HG03175 (cell line): ENCODE results near the gene CSTF1.
"Not testable (repeated sequence)": the region's sequence is repeated elsewhere in the genome, so short reads cannot be mapped to it uniquely, and the experiment has no call there.

Source experiments
- ATAC-seq: cut with Tn5 transposase; IDR thresholded peaks from one replicate; pipeline ENCODE4 v1.9.1; 2021; ENCODE audit warnings: mild to moderate bottlenecking, moderate library complexity; ENCODE audit not compliant: unreplicated experiment

CSTF1 gene

GRCh38 chr20:56368351-56369134, 23.9 kb upstream of the CSTF1 start:
- no peak for ATAC-seq

DNA sequence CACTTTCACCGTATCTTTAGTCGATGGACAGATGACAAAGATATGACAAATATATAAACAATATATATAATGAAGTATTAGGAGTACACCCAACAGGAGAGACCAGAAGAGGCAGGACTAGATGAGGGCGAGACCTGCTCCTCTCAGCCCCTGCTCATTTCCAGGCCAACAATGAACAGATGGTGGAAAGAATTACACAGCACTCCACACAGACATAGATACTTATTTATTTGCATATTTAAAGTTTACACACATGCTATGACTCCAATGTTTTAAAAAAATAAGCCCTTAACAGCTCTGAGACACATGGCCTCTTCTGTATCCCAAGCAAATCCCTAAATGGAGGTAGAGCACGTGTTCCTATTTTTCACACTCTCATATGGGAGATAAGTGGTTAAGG, 23.3 kb upstream of the CSTF1 start:
- ATAC-seq: no peak

- ATAC-seq: no peak
These were observed 20.5 kb upstream of the CSTF1 start for GRCh38 chr20:56371977-56372376.

- no peak for ATAC-seq
These were observed 19.6 kb upstream of the CSTF1 start for GRCh38 chr20:56372850-56373249.

GRCh38 chr20:56373942-56374341, 18.5 kb upstream of the CSTF1 start:
- ATAC-seq: peak; percentile 56

DNA sequence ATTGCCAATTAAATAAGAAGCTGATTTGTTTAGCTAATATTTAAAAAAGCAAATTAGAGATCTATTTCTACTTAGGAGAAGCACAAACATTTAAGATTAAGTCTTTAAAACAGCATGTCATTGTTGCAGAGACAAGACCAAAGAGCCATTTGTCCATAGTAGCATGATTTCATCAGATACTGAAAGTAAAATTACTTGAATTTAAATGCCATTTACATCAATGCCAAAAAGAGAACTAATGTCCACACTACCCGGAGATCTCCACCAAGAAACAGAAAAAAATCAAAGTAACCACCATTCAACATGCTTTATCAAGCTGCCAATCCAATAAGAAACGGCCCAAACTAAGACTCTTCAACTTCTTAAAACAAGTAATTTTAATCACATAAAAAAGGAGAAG, 16.1 kb upstream of the CSTF1 start:
- ATAC-seq: no peak

DNA sequence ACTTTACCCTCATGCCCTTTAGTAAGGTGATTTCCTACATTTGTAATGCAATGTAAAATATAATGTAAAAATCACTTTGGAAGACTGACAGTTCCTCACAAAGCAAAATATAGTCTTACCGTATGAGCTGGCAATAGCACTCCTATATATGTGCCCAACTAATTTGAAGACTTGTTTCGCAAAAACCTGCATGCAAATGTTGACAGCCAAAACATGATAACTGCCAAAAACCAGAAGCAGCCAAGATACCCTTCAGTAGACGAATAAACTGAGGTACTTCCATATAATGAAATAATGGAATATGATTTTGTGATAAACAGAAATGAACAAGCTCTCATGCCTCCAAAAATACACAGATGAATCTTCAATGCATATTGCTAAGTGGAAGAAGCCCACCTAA, 14.1 kb upstream of the CSTF1 start:
- ATAC-seq: no peak

DNA sequence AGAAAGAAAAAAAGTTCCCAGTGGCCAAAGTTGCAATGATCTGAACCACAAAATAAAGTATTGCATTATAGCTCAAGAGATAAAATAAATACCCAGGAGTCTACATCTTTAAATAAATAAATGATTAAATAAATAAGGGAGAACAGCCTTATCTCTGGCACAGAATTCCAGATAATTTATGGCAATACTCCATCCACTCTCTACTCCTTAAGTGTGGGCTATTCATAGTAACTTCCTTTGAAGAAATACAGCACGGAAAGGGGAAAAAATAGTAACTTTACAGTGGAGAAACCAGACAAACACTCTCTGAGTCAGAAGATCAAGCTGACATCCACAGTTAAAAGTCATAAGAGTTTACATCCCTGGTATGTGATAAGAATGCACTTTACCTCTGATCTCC, 12.1 kb upstream of the CSTF1 start:
- no peak for ATAC-seq

- no peak for ATAC-seq
These were observed 10.9 kb upstream of the CSTF1 start for GRCh38 chr20:56381501-56381900.

DNA sequence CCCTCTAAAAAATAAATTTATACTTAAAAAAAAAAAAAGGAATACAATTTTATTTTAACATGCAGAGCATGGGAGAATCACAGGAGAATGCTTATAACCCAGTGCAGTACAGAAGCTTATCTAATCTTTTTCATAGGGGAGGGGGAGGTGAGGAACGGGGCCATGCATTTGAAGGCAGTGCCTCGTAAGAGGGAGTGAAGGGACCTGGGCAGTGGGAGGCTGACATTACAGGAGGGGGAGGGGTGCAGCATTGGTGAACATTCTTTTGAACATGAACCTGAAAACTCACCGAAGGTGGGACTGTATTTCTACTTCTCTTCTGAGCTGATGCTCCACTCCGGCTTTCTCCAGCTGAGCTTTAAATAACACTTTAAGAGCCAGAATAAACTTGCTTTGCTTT, 9.7 kb upstream of the CSTF1 start:
- ATAC-seq: no peak

DNA sequence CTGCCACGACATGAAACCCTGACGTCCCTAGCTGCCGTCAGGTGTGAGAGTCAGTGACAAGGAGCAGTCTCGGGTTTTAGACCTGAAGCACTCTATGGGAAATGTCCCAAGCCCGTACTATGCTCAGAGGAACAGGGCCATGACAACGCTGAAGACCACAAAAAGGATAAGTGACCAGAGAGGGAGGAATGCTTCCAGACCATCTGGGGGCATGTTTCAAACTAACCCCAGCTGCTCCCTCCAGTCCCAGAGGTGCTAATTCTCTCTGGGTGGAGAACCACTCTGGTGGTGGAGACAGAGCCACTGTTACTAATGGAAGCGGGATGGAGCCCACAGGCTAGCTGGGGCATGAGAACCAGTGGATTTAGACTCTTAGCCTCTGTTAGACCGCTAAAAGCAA, 9.1 kb upstream of the CSTF1 start:
- ATAC-seq: no peak

- ATAC-seq: no peak
These were observed 7.3 kb upstream of the CSTF1 start for GRCh38 chr20:56385130-56385529.

- ATAC-seq: no peak
These were observed 6.2 kb upstream of the CSTF1 start for GRCh38 chr20:56386219-56386618.

- no peak for ATAC-seq
These were observed 3.6 kb upstream of the CSTF1 start for GRCh38 chr20:56388882-56389281.

DNA sequence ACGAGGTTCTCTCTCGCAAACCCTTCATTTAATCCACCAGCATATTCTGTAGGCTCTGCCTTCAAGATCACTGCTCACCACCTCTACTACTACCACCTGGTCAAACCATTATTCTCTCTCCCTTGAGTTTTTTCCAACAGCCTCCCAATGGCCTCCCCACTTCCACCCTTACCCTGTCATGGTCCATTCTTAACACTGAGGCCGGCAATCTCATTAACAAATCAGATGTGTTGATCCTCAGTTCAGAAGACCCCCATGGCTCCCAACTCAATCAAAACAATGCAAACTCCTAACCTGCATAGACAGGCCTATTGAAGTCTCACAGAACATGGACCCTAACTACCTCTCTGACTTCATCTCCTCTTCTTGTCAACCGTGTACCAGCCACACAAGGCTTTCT, 2.6 kb upstream of the CSTF1 start:
- ATAC-seq: no peak

DNA sequence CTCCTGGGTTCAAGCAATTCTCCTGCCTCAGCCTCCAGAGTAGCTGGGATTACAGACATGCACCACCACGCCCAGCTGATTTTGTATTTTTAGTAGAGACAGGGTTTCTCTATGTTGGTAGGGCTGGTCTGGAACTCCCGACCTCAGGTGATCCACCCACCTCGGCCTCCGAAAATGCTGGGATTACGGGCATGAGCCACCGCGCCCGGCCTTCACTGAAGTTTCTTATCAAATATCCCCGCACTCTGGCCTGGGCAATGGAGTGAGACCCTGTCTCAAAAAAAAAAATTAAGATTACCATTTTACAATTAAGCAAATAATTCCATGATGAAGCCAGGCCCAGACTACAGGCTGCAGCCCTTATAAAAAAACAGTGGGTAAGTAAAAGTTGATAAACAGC, 2.0 kb upstream of the CSTF1 start:
- ATAC-seq: not testable (repeated sequence)

- no peak for ATAC-seq
These were observed 1.4 kb upstream of the CSTF1 start for GRCh38 chr20:56391037-56391436.

- peak; percentile 36 for ATAC-seq
These were observed 781 bp upstream of the CSTF1 start for GRCh38 chr20:56391596-56392131.

DNA sequence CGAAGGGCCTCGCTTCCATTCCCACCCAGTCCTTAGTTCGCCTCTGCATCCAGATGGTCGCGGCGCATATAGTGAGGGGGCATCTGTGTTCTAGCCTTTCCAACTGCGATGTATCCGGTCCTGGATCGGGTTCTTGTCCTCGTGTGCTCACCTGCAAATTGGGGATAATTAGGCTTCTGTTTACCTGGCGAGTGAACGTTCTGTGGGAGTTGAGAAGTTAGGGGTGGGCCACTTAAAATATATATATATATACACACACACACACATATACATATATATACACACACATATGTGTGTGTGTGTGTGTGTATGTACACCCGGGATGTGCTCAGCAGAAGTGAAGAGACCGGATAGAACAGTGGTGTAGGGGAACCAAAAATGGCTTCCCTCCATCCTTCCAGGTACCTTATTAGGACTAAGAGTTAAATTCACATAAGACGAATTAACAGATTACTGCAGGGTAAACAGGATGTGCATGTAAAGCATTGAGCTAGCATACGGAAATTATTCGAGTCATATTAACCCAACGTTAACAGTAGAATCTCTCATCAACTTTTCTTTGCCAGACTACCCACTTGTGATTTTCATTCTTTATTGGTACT, 537 bp downstream of the CSTF1 start:
- ATAC-seq: no peak

DNA sequence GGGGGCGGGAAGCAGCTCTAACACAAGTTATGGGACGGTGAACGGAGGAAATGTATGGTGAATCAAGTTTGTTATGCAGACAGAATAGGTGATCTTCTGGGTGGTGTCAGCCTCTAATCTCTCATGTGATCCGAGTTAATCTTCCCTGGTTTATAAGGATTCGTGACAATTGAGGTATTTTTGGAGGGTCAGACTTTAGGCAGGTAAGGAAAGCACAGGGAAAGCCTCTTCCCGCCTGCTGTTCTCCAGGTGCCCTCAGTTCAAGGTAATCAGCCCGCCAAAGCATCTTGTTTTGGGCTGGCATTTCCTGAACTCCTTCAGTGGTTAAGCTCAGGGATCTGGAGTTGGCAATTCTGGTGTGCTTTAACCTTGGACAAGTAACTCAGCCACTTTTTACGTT, 1.2 kb downstream of the CSTF1 start:
- no peak for ATAC-seq

GRCh38 chr20:56395166-56395565, 2.7 kb downstream of the CSTF1 start:
- no peak for ATAC-seq

GRCh38 chr20:56400001-56400640, 7.7 kb downstream of the CSTF1 start:
- peak; percentile 73 for ATAC-seq
